ENCODE results near the gene ACOT7.

- TF ChIP-seq, protein P1, sequence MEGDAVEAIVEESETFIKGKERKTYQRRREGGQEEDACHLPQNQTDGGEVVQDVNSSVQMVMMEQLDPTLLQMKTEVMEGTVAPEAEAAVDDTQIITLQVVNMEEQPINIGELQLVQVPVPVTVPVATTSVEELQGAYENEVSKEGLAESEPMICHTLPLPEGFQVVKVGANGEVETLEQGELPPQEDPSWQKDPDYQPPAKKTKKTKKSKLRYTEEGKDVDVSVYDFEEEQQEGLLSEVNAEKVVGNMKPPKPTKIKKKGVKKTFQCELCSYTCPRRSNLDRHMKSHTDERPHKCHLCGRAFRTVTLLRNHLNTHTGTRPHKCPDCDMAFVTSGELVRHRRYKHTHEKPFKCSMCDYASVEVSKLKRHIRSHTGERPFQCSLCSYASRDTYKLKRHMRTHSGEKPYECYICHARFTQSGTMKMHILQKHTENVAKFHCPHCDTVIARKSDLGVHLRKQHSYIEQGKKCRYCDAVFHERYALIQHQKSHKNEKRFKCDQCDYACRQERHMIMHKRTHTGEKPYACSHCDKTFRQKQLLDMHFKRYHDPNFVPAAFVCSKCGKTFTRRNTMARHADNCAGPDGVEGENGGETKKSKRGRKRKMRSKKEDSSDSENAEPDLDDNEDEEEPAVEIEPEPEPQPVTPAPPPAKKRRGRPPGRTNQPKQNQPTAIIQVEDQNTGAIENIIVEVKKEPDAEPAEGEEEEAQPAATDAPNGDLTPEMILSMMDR (IDR thresholded peaks at IDR 0.05) = no peak
- TF ChIP-seq POLR2A (IDR thresholded peaks at IDR 0.05) (no peak), EP300 (IDR thresholded peaks at IDR 0.05) (no peak)
Measured at GRCh38 chr1:6286266-6286665, 107.3 kb downstream of the ACOT7 start.
